Measurements from ENCODE around the gene ZNF516.

ZNF516 gene

DNA sequence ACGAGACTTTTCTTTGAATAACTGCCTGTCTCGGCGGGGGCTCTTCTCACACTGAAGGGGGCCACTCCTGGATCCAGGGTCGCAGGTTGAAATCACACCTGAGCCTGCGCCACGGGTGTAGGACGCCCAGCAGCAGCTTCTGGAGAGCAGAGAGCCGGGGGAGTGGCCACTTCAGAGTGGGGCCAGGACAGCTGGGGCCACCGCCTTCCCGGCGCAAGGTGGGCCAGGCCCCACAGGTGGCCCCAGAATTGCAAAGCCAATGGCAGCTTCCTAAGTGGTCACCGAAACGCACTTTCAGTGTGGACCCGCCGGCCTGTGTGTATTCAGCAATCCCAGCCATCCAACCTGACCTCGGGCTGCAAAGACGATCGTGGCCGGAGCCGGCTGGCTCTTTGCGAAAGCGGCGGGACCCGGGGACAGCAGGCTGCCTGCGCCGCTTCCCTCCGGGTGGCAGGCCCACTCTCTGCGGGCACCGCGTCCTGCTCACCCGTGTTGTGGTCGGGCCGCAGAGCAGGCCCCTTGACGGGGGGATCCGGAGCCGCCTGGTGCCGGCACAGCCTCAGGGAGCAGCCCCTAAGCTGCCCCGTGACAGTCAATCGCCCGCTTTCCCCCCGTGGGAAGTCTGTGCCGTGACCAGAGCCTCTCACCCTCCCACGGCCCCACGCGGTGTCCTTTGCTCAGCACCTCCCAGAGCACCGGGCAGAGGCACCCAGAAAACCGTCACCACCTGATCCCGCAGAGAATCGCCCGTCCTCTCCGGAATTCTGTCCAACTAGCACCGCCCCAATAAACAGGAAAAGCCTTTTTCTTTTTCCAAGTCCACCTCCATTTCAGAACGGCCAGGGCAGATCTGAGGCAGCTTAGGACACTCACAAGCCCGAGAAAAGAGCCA lies 144.7 kb downstream of the ZNF516 start:
- CTCF ChIA-PET, result interaction anchor here (0.6 to 1.0 kb wide), 3 partner anchors 9 to 177 kb away, joined by 3 to 4 read pairs (median 3); no protein-coding TSS in a partner anchor
- H3K27ac ChIP-seq (ENCODE audit: extremely low read depth, low read depth, low read length), result no peak overlapping the region
- H3K9me3 ChIP-seq (ENCODE audit: control insufficient read depth, insufficient read depth, low read depth, low read length), result no peaks in the 10 kb centered on the region
- POLR2A ChIA-PET, result no interaction called here
- 0 out of 2 replicates have a peak, but pooled peaks cover 2% of the 10 kb centered on the region for H3K4me1 ChIP-seq (ENCODE audit: control insufficient read depth, insufficient read depth, low read length)
- no peak for TF ChIP-seq ZNF366 (tag by site-specific recombination; conservative IDR thresholded peaks at IDR 0.05)
- no peak for TF ChIP-seq ZNF140 (tag by site-specific recombination; IDR thresholded peaks at IDR 0.05)
- TF ChIP-seq ZBTB49 (tag by site-specific recombination; IDR thresholded peaks at IDR 0.05; ENCODE audit: low read depth), result no peak
- no peak overlapping the region for H3K4me3 ChIP-seq (ENCODE audit: low read depth, low read length)
- no peaks in the 10 kb centered on the region for H3K36me3 ChIP-seq (ENCODE audit: control insufficient read depth in 2 of 2, insufficient read depth in 1 of 2, low read length in 2 of 2)

- no peaks in the 10 kb centered on the region; a peak in 1 of 3 replicates for H3K36me3 ChIP-seq (ENCODE audit: control insufficient read depth in 2 of 2, insufficient read depth in 1 of 2, low read length in 2 of 2)
- TF ChIP-seq SP7 (tag by site-specific recombination; IDR thresholded peaks at IDR 0.05) (no peak), ZNF549 (tag by site-specific recombination; IDR thresholded peaks at IDR 0.05) (no peak), ZBTB21 (tag by site-specific recombination; IDR thresholded peaks at IDR 0.05) (no peak), ZNF792 (tag by site-specific recombination; IDR thresholded peaks at IDR 0.05) (peak; percentile 83), ZNF654 (tag by site-specific recombination; IDR thresholded peaks at IDR 0.05; ENCODE audit: low read depth) (peak; percentile 83)
- TF ChIP-seq, protein P1, sequence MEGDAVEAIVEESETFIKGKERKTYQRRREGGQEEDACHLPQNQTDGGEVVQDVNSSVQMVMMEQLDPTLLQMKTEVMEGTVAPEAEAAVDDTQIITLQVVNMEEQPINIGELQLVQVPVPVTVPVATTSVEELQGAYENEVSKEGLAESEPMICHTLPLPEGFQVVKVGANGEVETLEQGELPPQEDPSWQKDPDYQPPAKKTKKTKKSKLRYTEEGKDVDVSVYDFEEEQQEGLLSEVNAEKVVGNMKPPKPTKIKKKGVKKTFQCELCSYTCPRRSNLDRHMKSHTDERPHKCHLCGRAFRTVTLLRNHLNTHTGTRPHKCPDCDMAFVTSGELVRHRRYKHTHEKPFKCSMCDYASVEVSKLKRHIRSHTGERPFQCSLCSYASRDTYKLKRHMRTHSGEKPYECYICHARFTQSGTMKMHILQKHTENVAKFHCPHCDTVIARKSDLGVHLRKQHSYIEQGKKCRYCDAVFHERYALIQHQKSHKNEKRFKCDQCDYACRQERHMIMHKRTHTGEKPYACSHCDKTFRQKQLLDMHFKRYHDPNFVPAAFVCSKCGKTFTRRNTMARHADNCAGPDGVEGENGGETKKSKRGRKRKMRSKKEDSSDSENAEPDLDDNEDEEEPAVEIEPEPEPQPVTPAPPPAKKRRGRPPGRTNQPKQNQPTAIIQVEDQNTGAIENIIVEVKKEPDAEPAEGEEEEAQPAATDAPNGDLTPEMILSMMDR (tag by site-specific recombination; IDR thresholded peaks at IDR 0.05), result peak; percentile 70
- H3K9me3 ChIP-seq (ENCODE audit: control insufficient read depth, insufficient read depth, low read depth, low read length), result no peaks in the 10 kb centered on the region
- CTCF ChIA-PET, result interaction anchor here (0.7 to 1.1 kb wide), 2 partner anchors 91 to 109 kb away, joined by 3 read pairs; no protein-coding TSS in a partner anchor
- H3K27ac ChIP-seq (ENCODE audit: extremely low read depth, low read depth, low read length), result no peak overlapping the region
- no peak overlapping the region for H3K4me3 ChIP-seq (ENCODE audit: low read depth, low read length)
- H3K4me1 ChIP-seq (ENCODE audit: control insufficient read depth, insufficient read depth, low read length), result 0 out of 2 replicates have a peak, but pooled peaks cover 2% of the 10 kb centered on the region
- POLR2A ChIA-PET, result no interaction called here
Measured at GRCh38 chr18:76349067-76349715, 145.9 kb downstream of the ZNF516 start.

DNA sequence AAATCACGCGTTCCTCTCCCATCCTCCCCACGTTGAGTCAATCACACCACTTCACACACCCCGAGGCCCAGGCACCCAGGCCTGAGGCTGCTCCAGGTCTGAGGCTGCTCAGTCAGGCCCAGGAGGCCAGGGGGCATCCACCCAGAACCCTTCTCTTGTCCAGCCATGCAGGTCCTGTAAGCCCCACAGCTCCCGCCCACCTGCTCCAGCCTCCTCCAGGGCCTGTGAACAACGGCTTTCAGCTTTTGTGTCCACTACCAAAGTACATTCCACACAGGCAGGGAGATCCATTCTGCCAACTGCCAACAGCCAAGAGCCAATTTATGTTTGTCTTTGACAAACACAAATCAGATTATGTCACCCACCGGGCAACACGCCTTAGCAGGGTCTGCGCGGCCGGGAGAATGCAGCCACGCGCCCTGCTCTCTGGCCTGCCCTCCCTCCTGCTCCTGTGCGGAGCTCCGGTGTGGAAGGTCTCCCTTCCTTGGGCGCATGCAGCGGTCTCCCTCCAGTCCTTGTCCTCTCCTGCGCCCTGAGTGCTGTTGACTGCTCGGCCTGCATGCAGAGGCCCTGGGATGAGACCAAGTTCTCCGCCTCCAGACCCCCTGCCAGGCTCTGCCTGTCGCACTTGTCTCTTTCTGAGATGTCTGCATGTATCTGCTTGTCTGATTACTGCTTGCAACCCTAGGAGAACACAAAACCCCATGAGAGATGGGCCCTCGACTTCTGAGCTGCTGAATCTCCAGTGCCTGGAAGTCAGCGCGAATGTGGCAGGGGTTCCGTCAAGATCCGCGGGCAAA lies 146.6 kb downstream of the ZNF516 start:
- CTCF ChIA-PET, result interaction anchor here (1.1 kb wide), 1 partner anchor 90 kb away, joined by 3 read pairs; no protein-coding TSS in a partner anchor
- POLR2A ChIA-PET, result no interaction called here
- no peak overlapping the region for H3K4me3 ChIP-seq (ENCODE audit: low read depth, low read length)
- H3K36me3 ChIP-seq (ENCODE audit: control insufficient read depth in 2 of 2, insufficient read depth in 1 of 2, low read length in 2 of 2), result no peaks in the 10 kb centered on the region; a peak in 1 of 3 replicates
- H3K27ac ChIP-seq (ENCODE audit: extremely low read depth, low read depth, low read length), result no peak overlapping the region
- 0 out of 2 replicates have a peak, but pooled peaks cover 2% of the 10 kb centered on the region for H3K4me1 ChIP-seq (ENCODE audit: control insufficient read depth, insufficient read depth, low read length)
- TF ChIP-seq KLF10 (tag by site-specific recombination; IDR thresholded peaks at IDR 0.05) (no peak), ZNF529 (tag by site-specific recombination; IDR thresholded peaks at IDR 0.05; ENCODE audit: insufficient replicate concordance) (no peak)
- no peaks in the 10 kb centered on the region for H3K9me3 ChIP-seq (ENCODE audit: control insufficient read depth, insufficient read depth, low read depth, low read length)

Measured in HEK293 (cell line).